ENCODE results near the gene TNNT1.

DNA sequence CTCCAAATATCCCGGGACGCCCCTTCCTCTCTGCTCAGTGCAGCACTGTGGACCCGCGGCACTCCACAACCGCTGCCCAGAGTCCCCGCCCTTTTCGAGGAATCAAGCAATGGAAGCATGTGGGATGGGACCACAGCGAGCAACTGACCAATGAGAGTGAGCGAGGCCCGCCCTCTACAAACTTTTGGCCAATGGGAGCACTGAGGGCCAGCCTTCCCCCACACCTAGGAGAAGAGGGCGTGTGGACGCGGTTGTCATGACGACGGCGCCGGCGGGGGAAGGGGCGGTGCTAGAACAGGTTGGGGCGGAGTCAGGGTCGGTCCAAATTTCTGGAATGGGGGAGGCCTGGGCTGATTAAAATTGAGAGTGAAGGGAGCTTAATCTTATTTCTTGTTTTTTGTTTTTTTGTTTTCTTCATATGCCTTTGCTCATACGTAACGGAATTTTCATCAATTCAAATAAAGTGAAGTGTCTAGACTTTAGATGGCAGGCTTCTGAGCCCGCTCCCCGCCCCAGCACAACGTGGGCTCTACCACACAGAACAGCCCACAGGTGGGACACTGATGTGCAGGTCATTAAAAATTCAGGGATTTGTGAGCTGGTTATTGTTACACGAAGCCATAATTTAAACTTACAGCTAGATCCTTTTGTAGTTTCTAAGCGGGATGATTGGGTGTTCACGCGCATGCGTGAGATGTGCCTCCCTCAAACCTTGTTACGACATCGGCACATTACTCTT, 17.7 kb upstream of the TNNT1 start, which contains the start of gene DNAAF3:
- TF ChIP-seq, protein P1, sequence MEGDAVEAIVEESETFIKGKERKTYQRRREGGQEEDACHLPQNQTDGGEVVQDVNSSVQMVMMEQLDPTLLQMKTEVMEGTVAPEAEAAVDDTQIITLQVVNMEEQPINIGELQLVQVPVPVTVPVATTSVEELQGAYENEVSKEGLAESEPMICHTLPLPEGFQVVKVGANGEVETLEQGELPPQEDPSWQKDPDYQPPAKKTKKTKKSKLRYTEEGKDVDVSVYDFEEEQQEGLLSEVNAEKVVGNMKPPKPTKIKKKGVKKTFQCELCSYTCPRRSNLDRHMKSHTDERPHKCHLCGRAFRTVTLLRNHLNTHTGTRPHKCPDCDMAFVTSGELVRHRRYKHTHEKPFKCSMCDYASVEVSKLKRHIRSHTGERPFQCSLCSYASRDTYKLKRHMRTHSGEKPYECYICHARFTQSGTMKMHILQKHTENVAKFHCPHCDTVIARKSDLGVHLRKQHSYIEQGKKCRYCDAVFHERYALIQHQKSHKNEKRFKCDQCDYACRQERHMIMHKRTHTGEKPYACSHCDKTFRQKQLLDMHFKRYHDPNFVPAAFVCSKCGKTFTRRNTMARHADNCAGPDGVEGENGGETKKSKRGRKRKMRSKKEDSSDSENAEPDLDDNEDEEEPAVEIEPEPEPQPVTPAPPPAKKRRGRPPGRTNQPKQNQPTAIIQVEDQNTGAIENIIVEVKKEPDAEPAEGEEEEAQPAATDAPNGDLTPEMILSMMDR (IDR thresholded peaks at IDR 0.05; ENCODE audit: low read depth, low read length) = no peak
- no peak for TF ChIP-seq POLR2A (IDR thresholded peaks at IDR 0.05; ENCODE audit: extremely low read depth, insufficient read length)

Data from NB4 (cell line).